ENCODE results near the gene HNMT.

Gene HNMT

DNA sequence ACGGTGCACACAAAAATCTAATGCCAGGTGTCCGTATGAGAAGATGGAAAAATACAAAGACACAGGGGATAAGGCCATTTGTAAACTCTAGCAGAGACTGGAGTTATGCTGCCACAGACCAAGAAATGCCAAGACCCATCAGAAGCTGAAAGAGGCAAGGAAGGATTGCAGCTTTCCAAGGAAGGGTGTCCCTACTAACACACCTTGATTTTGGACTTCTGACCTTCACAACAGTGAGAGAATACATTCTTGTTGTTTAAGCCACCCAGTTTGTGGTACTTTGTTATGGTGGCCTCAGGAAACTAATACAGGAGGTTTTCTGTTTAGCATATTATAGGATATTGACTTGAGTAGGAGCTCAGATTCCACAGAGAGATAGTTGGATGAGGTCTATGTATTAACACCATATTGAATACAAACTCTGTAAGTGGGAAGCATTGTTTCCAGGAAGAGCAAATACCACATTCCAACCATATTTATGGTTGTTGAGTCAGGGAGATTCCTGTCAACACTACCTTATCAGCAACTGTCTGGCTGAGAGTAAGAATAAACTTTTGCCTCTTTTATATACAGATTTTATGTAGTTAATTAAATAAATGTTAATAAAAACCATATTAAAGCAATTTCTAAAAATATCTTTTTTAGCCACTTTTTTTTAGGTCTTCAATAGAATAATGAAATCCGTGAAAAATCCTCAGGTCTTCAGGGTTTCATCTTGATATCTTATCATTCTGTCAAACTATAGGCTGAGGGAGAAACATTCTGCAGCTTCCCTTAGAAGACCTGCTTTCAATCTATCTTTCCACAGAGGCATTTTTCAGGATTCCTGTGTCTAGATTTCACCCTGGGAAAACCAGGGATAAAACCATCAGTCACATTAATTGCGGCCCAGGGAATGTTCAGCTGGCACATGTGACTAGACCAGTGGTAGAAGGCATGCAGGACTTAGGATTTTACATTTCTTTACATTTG, 35.4 kb upstream of the HNMT start:
- ATAC-seq = peak; percentile 90

DNA sequence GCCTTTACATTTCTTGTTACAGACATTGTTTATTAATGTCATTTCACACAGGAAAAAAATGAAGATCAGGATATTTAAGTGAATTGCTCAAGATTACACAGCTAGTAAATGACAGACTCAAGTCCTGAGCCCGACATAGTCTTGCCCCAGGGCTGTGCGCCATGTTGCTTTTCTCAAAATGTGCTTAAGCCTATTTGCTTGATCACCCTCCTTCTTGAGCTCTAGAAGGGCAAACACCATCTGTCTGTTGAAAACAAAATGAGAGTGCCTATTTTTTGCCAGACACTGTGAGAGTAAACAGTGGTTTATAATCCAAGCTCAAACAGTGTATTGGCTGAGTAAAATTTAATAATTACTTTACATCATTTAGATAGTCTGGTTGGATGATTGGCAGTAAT, 34.8 kb upstream of the HNMT start:
- TF ChIP-seq ZFP3 (CRISPR knock-in tag; IDR thresholded peaks at IDR 0.05) = peak; percentile 10; the same call in 1 of the 2 replicates
- no peak for TF ChIP-seq GLIS3 (CRISPR knock-in tag; IDR thresholded peaks at IDR 0.05)
- peak; percentile 76 for ATAC-seq

More for the DNA sequence above, 35.4 kb upstream of the HNMT start:
- TF ChIP-seq CREB5 (CRISPR knock-in tag; IDR thresholded peaks at IDR 0.05; ENCODE audit: low read depth) (peak; percentile 71; the same call in 1 of the 2 replicates), ZNF8 (CRISPR knock-in tag; IDR thresholded peaks at IDR 0.05) (no peak), ISL1 (CRISPR knock-in tag; IDR thresholded peaks at IDR 0.05) (peak; percentile 91), ARNTL (CRISPR knock-in tag; IDR thresholded peaks at IDR 0.05; ENCODE audit: borderline replicate concordance, low read depth) (no peak), ZFP3 (CRISPR knock-in tag; IDR thresholded peaks at IDR 0.05) (0 out of 2 replicates have a peak, but pooled peaks have one; percentile 30), ZFP30 (CRISPR knock-in tag; IDR thresholded peaks at IDR 0.05) (no peak), TSHZ2 (CRISPR knock-in tag; IDR thresholded peaks at IDR 0.05) (peak; percentile 43; the same call in 1 of the 2 replicates), PPARA (CRISPR knock-in tag; IDR thresholded peaks at IDR 0.05; ENCODE audit: borderline replicate concordance) (no peak), TCF4 (CRISPR knock-in tag; IDR thresholded peaks at IDR 0.05; ENCODE audit: borderline replicate concordance) (peak; percentile 79), ZNF70 (CRISPR knock-in tag; IDR thresholded peaks at IDR 0.05) (no peak), TOX (CRISPR knock-in tag; IDR thresholded peaks at IDR 0.05; ENCODE audit: borderline replicate concordance) (peak; percentile 43; the same call in 1 of the 2 replicates), ESRRG (CRISPR knock-in tag; IDR thresholded peaks at IDR 0.05) (0 out of 2 replicates have a peak, but pooled peaks have one; percentile 49)
- TF ChIP-seq, protein P1, sequence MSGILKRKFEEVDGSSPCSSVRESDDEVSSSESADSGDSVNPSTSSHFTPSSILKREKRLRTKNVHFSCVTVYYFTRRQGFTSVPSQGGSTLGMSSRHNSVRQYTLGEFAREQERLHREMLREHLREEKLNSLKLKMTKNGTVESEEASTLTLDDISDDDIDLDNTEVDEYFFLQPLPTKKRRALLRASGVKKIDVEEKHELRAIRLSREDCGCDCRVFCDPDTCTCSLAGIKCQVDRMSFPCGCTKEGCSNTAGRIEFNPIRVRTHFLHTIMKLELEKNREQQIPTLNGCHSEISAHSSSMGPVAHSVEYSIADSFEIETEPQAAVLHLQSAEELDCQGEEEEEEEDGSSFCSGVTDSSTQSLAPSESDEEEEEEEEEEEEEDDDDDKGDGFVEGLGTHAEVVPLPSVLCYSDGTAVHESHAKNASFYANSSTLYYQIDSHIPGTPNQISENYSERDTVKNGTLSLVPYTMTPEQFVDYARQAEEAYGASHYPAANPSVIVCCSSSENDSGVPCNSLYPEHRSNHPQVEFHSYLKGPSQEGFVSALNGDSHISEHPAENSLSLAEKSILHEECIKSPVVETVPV (CRISPR knock-in tag; IDR thresholded peaks at IDR 0.05) = 0 out of 2 replicates have a peak, but pooled peaks have one; percentile 64
- TF ChIP-seq, protein P2, sequence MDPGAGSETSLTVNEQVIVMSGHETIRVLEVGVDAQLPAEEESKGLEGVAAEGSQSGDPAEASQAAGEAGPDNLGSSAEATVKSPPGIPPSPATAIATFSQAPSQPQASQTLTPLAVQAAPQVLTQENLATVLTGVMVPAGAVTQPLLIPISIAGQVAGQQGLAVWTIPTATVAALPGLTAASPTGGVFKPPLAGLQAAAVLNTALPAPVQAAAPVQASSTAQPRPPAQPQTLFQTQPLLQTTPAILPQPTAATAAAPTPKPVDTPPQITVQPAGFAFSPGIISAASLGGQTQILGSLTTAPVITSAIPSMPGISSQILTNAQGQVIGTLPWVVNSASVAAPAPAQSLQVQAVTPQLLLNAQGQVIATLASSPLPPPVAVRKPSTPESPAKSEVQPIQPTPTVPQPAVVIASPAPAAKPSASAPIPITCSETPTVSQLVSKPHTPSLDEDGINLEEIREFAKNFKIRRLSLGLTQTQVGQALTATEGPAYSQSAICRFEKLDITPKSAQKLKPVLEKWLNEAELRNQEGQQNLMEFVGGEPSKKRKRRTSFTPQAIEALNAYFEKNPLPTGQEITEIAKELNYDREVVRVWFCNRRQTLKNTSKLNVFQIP (CRISPR knock-in tag; IDR thresholded peaks at IDR 0.05; ENCODE audit: borderline replicate concordance, low read depth) = 0 out of 2 replicates have a peak, but pooled peaks have one; percentile 35
- TF ChIP-seq, protein P3, sequence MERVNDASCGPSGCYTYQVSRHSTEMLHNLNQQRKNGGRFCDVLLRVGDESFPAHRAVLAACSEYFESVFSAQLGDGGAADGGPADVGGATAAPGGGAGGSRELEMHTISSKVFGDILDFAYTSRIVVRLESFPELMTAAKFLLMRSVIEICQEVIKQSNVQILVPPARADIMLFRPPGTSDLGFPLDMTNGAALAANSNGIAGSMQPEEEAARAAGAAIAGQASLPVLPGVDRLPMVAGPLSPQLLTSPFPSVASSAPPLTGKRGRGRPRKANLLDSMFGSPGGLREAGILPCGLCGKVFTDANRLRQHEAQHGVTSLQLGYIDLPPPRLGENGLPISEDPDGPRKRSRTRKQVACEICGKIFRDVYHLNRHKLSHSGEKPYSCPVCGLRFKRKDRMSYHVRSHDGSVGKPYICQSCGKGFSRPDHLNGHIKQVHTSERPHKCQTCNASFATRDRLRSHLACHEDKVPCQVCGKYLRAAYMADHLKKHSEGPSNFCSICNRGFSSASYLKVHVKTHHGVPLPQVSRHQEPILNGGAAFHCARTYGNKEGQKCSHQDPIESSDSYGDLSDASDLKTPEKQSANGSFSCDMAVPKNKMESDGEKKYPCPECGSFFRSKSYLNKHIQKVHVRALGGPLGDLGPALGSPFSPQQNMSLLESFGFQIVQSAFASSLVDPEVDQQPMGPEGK (CRISPR knock-in tag; IDR thresholded peaks at IDR 0.05; ENCODE audit: borderline replicate concordance) = peak; percentile 21; the same call in 1 of the 2 replicates

DNA sequence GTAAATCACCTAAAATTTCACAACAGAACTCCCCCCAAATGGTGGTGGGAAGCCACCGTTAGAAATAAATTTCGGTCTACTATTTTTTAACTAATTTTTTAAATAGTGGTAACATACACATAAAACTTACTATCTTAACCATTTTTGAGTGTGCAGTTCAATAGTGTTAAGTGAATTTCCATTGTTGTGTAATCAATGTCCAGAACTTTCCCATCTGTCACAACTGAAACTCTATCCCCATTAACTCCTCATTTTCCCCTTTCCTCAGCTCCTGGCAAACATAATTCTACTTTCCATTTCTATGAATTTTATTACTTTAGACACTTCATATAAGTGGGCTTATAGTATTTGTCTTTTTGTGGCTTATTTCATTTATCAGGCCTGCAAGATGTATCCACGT, 34.1 kb upstream of the HNMT start:
- no peak for ATAC-seq
- TF ChIP-seq OSR1 (CRISPR knock-in tag; IDR thresholded peaks at IDR 0.05) (no peak), ARNTL (CRISPR knock-in tag; IDR thresholded peaks at IDR 0.05; ENCODE audit: borderline replicate concordance, low read depth) (no peak), ISL1 (CRISPR knock-in tag; IDR thresholded peaks at IDR 0.05) (no peak), GLIS3 (CRISPR knock-in tag; IDR thresholded peaks at IDR 0.05) (no peak), ZNF8 (CRISPR knock-in tag; IDR thresholded peaks at IDR 0.05) (no peak), CREB5 (CRISPR knock-in tag; IDR thresholded peaks at IDR 0.05; ENCODE audit: low read depth) (no peak), ZC3H10 (CRISPR knock-in tag; IDR thresholded peaks at IDR 0.05) (no peak), ESRRG (CRISPR knock-in tag; IDR thresholded peaks at IDR 0.05) (no peak), SNAI2 (CRISPR knock-in tag; IDR thresholded peaks at IDR 0.05) (no peak), RARB (CRISPR knock-in tag; IDR thresholded peaks at IDR 0.05) (no peak), PPARA (CRISPR knock-in tag; IDR thresholded peaks at IDR 0.05; ENCODE audit: borderline replicate concordance) (no peak), ZFP3 (CRISPR knock-in tag; IDR thresholded peaks at IDR 0.05) (no peak)
- TF ChIP-seq, protein P1 (CRISPR knock-in tag; IDR thresholded peaks at IDR 0.05) = no peak
- TF ChIP-seq, protein P2 (CRISPR knock-in tag; IDR thresholded peaks at IDR 0.05; ENCODE audit: borderline replicate concordance, low read depth) = no peak

Measured in SK-N-SH treated with all-trans-retinoic acid at 6 μM for 48 hours (cell line).